ENCODE measurements around the gene ANKS1A. TPM values are rescaled to one million over a fixed set of nuclear protein-coding genes. Genes with fewer than 3 reads are reported as not detected.

The ANKS1A gene
- total RNA-seq, 2 experiments from 2014 or later, result 6.0 to 6.7 TPM

GRCh38 chr6:35068206-35068605 lies 179.2 kb downstream of the ANKS1A start:
- intact Hi-C loops (cut with micrococcal nuclease), result no loop called here
- DNase-seq (no peak), ATAC-seq (no peak)
- CTCF ChIA-PET, result interaction anchor here (1.6 kb wide), 1 partner anchor 173 kb away, joined by 4 read pairs; no protein-coding TSS in a partner anchor
- no peaks in the 10 kb centered on the region for H3K4me1 Mint-ChIP-seq (ENCODE audit: low read depth)
- no peak overlapping the region for H3K4me3 Mint-ChIP-seq
- POLR2A ChIA-PET, result no interaction called here
- TF ChIP-seq CTCF (IDR thresholded peaks at IDR 0.05), result no peak
- H3K27ac Mint-ChIP-seq, result no peak overlapping the region
- no peaks in the 10 kb centered on the region for H3K9me3 Mint-ChIP-seq
- H3K27me3 Mint-ChIP-seq, result no peaks in the 10 kb centered on the region
- H3K36me3 Mint-ChIP-seq (ENCODE audit: low read depth), result peaks cover 2% of the 10 kb centered on the region

- intact Hi-C loops (cut with micrococcal nuclease), result no loop called here
- Mint-ChIP-seq H3K4me3 (no peak overlapping the region), H3K27me3 (no peaks in the 10 kb centered on the region), H3K9me3 (no peaks in the 10 kb centered on the region), H3K36me3 (ENCODE audit: low read depth) (no peaks in the 10 kb centered on the region), H3K4me1 (ENCODE audit: low read depth) (no peaks in the 10 kb centered on the region), H3K27ac (no peak overlapping the region)
- DNase-seq (no peak), ATAC-seq (no peak)
- ChIA-PET POLR2A (no interaction called here), CTCF (interaction anchor here (1.6 kb wide), 1 partner anchor 172 kb away, joined by 4 read pairs; no protein-coding TSS in a partner anchor)
- no peak for TF ChIP-seq CTCF (IDR thresholded peaks at IDR 0.05)
Observed at GRCh38 chr6:35068644-35069043, 179.6 kb downstream of the ANKS1A start.

- CTCF ChIA-PET, result interaction anchor here (1.2 kb wide), 1 partner anchor 82 kb away, joined by 3 read pairs; no protein-coding TSS in a partner anchor
- no peaks in the 10 kb centered on the region for H3K27me3 Mint-ChIP-seq
Observed at GRCh38 chr6:35069262-35069661, 180.2 kb downstream of the ANKS1A start.

GRCh38 chr6:35070111-35070510 lies 181.1 kb downstream of the ANKS1A start:
- CTCF ChIA-PET, result interaction anchor here (0.7 to 1.2 kb wide), 2 partner anchors 8 to 83 kb away, joined by 3 read pairs; no protein-coding TSS in a partner anchor
- intact Hi-C loops (cut with micrococcal nuclease), result no loop called here
- H3K9me3 Mint-ChIP-seq, result no peaks in the 10 kb centered on the region

More at GRCh38 chr6:35069262-35069661, 180.2 kb downstream of the ANKS1A start:
- H3K36me3 Mint-ChIP-seq (ENCODE audit: low read depth), result no peaks in the 10 kb centered on the region
- H3K27ac Mint-ChIP-seq, result no peak overlapping the region
- H3K4me1 Mint-ChIP-seq (ENCODE audit: low read depth), result no peaks in the 10 kb centered on the region
- no peak for TF ChIP-seq CTCF (IDR thresholded peaks at IDR 0.05)
- no peaks in the 10 kb centered on the region for H3K9me3 Mint-ChIP-seq
- POLR2A ChIA-PET, result no interaction called here
- DNase-seq (no peak), ATAC-seq (no peak)
- H3K4me3 Mint-ChIP-seq, result no peak overlapping the region
- intact Hi-C loops (cut with micrococcal nuclease), result no loop called here

More at GRCh38 chr6:35070111-35070510, 181.1 kb downstream of the ANKS1A start:
- POLR2A ChIA-PET, result no interaction called here
- TF ChIP-seq CTCF (IDR thresholded peaks at IDR 0.05), result no peak
- ATAC-seq (no peak), DNase-seq (no peak)
- Mint-ChIP-seq H3K27ac (no peak overlapping the region), H3K4me3 (no peak overlapping the region), H3K27me3 (no peaks in the 10 kb centered on the region), H3K36me3 (ENCODE audit: low read depth) (no peaks in the 10 kb centered on the region), H3K4me1 (ENCODE audit: low read depth) (no peaks in the 10 kb centered on the region)

All from activated CD8-positive, alpha-beta T cell treated with anti-CD3 and anti-CD28 coated beads for 36 hours (primary cell).